WERI-Rb-1 (cell line): Measurements from ENCODE around the gene ATF3.

Experiments used
- DNase-seq: peaks from one replicate; pipeline ENCODE4 v3.0.0-alpha.2; 2020
- H3K27ac ChIP-seq: fragments of 250-450 bp; sonication (Bioruptor Pico); 2 replicates; pipeline ENCODE4 v1.5.1; 2020; ENCODE audit warnings: mild to moderate bottlenecking, moderate library complexity
- H3K27me3 ChIP-seq: fragments of 250-450 bp; sonication (Bioruptor Pico); 2 replicates; pipeline ENCODE4 v1.5.1; 2021; ENCODE audit warnings: mild to moderate bottlenecking, low read depth, moderate library complexity; ENCODE audit not compliant: insufficient read depth, severe bottlenecking
- H3K36me3 ChIP-seq: fragments of 250-450 bp; sonication (Bioruptor Pico); 2 replicates; pipeline ENCODE4 v1.5.1; 2020; ENCODE audit warnings: mild to moderate bottlenecking, moderate library complexity
- H3K4me3 ChIP-seq: 2 replicates; pipeline ENCODE4 v1.5.1; 2011; ENCODE audit warnings: low read depth, mild to moderate bottlenecking, control low read depth, low read length
- H3K9me3 ChIP-seq: fragments of 250-450 bp; sonication (Bioruptor Pico); 2 replicates; pipeline ENCODE4 v1.5.1; 2021; ENCODE audit warnings: mild to moderate bottlenecking, moderate library complexity; ENCODE audit not compliant: severe bottlenecking
- CTCF ChIP-seq: IDR thresholded peaks from 2 replicates; pipeline ENCODE4 v1.5.1; 2011; ENCODE audit warnings: low read depth, mild to moderate bottlenecking, control low read depth, inconsistent platforms, low read length

The ATF3 gene

GRCh38 chr1:212645546-212646543 is 37.3 kb downstream of the ATF3 start:
- no peak for TF ChIP-seq CTCF

GRCh38 chr1:212646588-212646987 is 38.0 kb downstream of the ATF3 start:
- Histone ChIP-seq H3K36me3 (no peaks in the 10 kb centered on the region), H3K27me3 (no peaks in the 10 kb centered on the region), H3K9me3 (no peaks in the 10 kb centered on the region), H3K27ac (no peak overlapping the region), H3K4me3 (no peak overlapping the region)
- no peak for TF ChIP-seq CTCF
- DNase-seq, result no peak

More at GRCh38 chr1:212645546-212646543, 37.3 kb downstream of the ATF3 start:
- no peak overlapping the region for H3K27ac ChIP-seq
- H3K4me3 ChIP-seq, result no peak overlapping the region
- no peaks in the 10 kb centered on the region for H3K9me3 ChIP-seq
- H3K27me3 ChIP-seq, result no peaks in the 10 kb centered on the region
- no peak for DNase-seq
- H3K36me3 ChIP-seq, result no peaks in the 10 kb centered on the region

- no peaks in the 10 kb centered on the region for H3K36me3 ChIP-seq
- no peak overlapping the region for H3K4me3 ChIP-seq
- DNase-seq, result no peak
- TF ChIP-seq CTCF, result no peak
- no peaks in the 10 kb centered on the region for H3K27me3 ChIP-seq
- H3K27ac ChIP-seq, result no peak overlapping the region
- no peaks in the 10 kb centered on the region for H3K9me3 ChIP-seq
These were observed 38.4 kb downstream of the ATF3 start for GRCh38 chr1:212647004-212647403.

GRCh38 chr1:212648431-212648830 is 39.9 kb downstream of the ATF3 start:
- no peaks in the 10 kb centered on the region for H3K9me3 ChIP-seq
- no peaks in the 10 kb centered on the region for H3K36me3 ChIP-seq
- H3K27me3 ChIP-seq, result no peaks in the 10 kb centered on the region
- no peak overlapping the region for H3K27ac ChIP-seq
- no peak overlapping the region for H3K4me3 ChIP-seq
- no peak for TF ChIP-seq CTCF
- no peak for DNase-seq

GRCh38 chr1:212649020-212649419 is 40.5 kb downstream of the ATF3 start:
- no peak for DNase-seq
- H3K9me3 ChIP-seq, result no peaks in the 10 kb centered on the region
- TF ChIP-seq CTCF, result no peak
- H3K27me3 ChIP-seq, result no peaks in the 10 kb centered on the region
- H3K27ac ChIP-seq, result no peak overlapping the region
- H3K36me3 ChIP-seq, result no peaks in the 10 kb centered on the region
- no peak overlapping the region for H3K4me3 ChIP-seq

- no peak overlapping the region for H3K4me3 ChIP-seq
- DNase-seq, result no peak
- H3K27me3 ChIP-seq, result no peaks in the 10 kb centered on the region
- no peak for TF ChIP-seq CTCF
- no peaks in the 10 kb centered on the region for H3K9me3 ChIP-seq
- no peaks in the 10 kb centered on the region for H3K36me3 ChIP-seq
- H3K27ac ChIP-seq, result no peak overlapping the region
These were observed 41.7 kb downstream of the ATF3 start for GRCh38 chr1:212650228-212650627.
